A549 (cell line): ENCODE measurements around the gene USP32. TPM values are rescaled to one million over a fixed set of nuclear protein-coding genes. Genes with fewer than 3 reads are reported as not detected.

ENCODE experiments used
- ATAC-seq, 2 experiments: fragments of 200-7000 bp in 1 of 2; fragments of >200 bp in 1 of 2; cut with Nextera tagmentation in 1 of 2; cut with Tn5 transposase in 1 of 2; 3 replicates each; pipeline versions ENCODE4 v1.8.0 to v1.9.1; 2018 to 2020; ENCODE audit warnings: mild to moderate bottlenecking in 1 of 2, moderate library complexity in 1 of 2
- CTCF ChIA-PET: fragments of 300-600 bp; sonication (Branson Sonifier 250); formaldehyde crosslinking; extraction: SDS; loops from one replicate; lab custom pipeline; 2021; ENCODE audit warnings: antibody characterized with exemption, inconsistent platforms; lab: Yijun Ruan, JAX
- POLR2A ChIA-PET: fragments of 350-600 bp; formaldehyde crosslinking; extraction: SDS; loops from one replicate; lab custom pipeline; 2021; ENCODE audit warnings: antibody characterized with exemption, inconsistent platforms; lab: Yijun Ruan, JAX
- DNase-seq, 2 experiments: peaks; one replicate each; pipeline versions ENCODE4 v3.0.0 to v3.0.0-alpha.2; 2011 to 2016; ENCODE audit warnings: low read depth in 1 of 2, low spot score in 1 of 2
- FAIRE-seq: peaks from 2 replicates; lab custom pipeline; 2011; peaks lifted over from hg19 to GRCh38; lab: Jason Lieb, UNC
- H3K27ac ChIP-seq, 2 experiments: fragments of >200 bp; sonication (Bioruptor Twin); formaldehyde crosslinking; 3 replicates each; pipeline ENCODE4 v1.5.1; 2016 to 2017
- H3K4me1 ChIP-seq: fragments of >200 bp; sonication (Bioruptor Twin); formaldehyde crosslinking; 3 replicates; pipeline ENCODE4 v1.6.1; 2016
- H3K4me2 ChIP-seq: fragments of >200 bp; sonication (Bioruptor Twin); formaldehyde crosslinking; 3 replicates; pipeline ENCODE4 v1.6.1; 2016
- H3K4me3 ChIP-seq: fragments of >200 bp; sonication (Bioruptor Twin); formaldehyde crosslinking; 3 replicates; pipeline ENCODE4 v1.5.1; 2016
- H3K9me3 ChIP-seq: fragments of >200 bp; sonication (Bioruptor Twin); formaldehyde crosslinking; 3 replicates; pipeline ENCODE4 v1.6.1; 2016
- BHLHE40 ChIP-seq: IDR thresholded peaks from 2 replicates; pipeline ENCODE4 v1.6.1; 2012; ENCODE audit warnings: low read depth, low read length, inconsistent platforms
- CBX8 ChIP-seq: fragments of 200-600 bp; sonication (generic); IDR thresholded peaks from 2 replicates; pipeline ENCODE4 v1.6.1; 2016
- CHD2 ChIP-seq: fragments of 150-350 bp; IDR thresholded peaks from 2 replicates; pipeline ENCODE4 v1.6.1; 2014; ENCODE audit warnings: low read length; ENCODE audit not compliant: partially characterized antibody
- EP300 ChIP-seq, 2 experiments: fragments of >200 bp; sonication (Bioruptor Twin); formaldehyde crosslinking; IDR thresholded peaks; 2 replicates in 1 of 2; 3 replicates in 1 of 2; pipeline ENCODE4 v1.6.1; 2016 to 2017
- FOSB ChIP-seq: fragments of 250-450 bp; sonication (Bioruptor Pico); IDR thresholded peaks from 2 replicates; pipeline ENCODE4 v1.5.0; 2020; ENCODE audit warnings: mild to moderate bottlenecking, moderate library complexity
- GATA3 ChIP-seq: IDR thresholded peaks from 2 replicates; pipeline ENCODE4 v1.6.1; 2012; ENCODE audit warnings: borderline replicate concordance
- HDAC2 ChIP-seq: fragments of 200-600 bp; sonication (generic); IDR thresholded peaks from 2 replicates; pipeline ENCODE4 v1.6.1; 2016
- HOXB13 ChIP-seq: fragments of 250-450 bp; sonication (Bioruptor Pico); IDR thresholded peaks from 2 replicates; pipeline ENCODE4 v1.5.0; 2020; ENCODE audit warnings: low read depth, mild to moderate bottlenecking, moderate library complexity
- HOXB5 ChIP-seq: fragments of 250-450 bp; sonication (Bioruptor Pico); IDR thresholded peaks from 2 replicates; pipeline ENCODE4 v1.5.0; 2020; ENCODE audit warnings: mild to moderate bottlenecking, moderate library complexity
- JUNB ChIP-seq: fragments of >200 bp; sonication (Bioruptor Twin); formaldehyde crosslinking; IDR thresholded peaks from 2 replicates; pipeline ENCODE4 v1.6.1; 2016
- KDM1A ChIP-seq: fragments of 200-600 bp; sonication (generic); IDR thresholded peaks from 2 replicates; pipeline ENCODE4 v1.6.1; 2016; ENCODE audit warnings: low read depth, mild to moderate bottlenecking
- KDM5A ChIP-seq: fragments of 200-600 bp; sonication (generic); IDR thresholded peaks from 2 replicates; pipeline ENCODE4 v1.6.1; 2016; ENCODE audit warnings: antibody characterized with exemption, mild to moderate bottlenecking
- MAZ ChIP-seq: fragments of 150-350 bp; IDR thresholded peaks from 2 replicates; pipeline ENCODE4 v1.6.1; 2014; ENCODE audit warnings: antibody characterized with exemption, low read depth, low read length, borderline replicate concordance
- MYC ChIP-seq: IDR thresholded peaks from 2 replicates; pipeline ENCODE4 v1.6.1; 2012; ENCODE audit warnings: mild to moderate bottlenecking, inconsistent platforms, low read length, improper control_type of control experiment, borderline replicate concordance
- NFE2L2 ChIP-seq: fragments of 150-350 bp; conservative IDR thresholded peaks from 2 replicates; pipeline ENCODE4 v1.6.1; 2014; ENCODE audit warnings: low read length
- NPAS2 ChIP-seq: fragments of 250-450 bp; sonication (Bioruptor Pico); IDR thresholded peaks from 2 replicates; pipeline ENCODE4 v1.8.0; 2022; ENCODE audit warnings: mild to moderate bottlenecking, moderate library complexity, borderline replicate concordance
- POLR2A ChIP-seq: IDR thresholded peaks from 2 replicates; pipeline ENCODE4 v1.6.1; 2012; ENCODE audit warnings: mild to moderate bottlenecking, low read length
- RAD21 ChIP-seq, 2 experiments: fragments of >200 bp in 1 of 2; sonication (Bioruptor Twin) in 1 of 2; formaldehyde crosslinking in 1 of 2; IDR thresholded peaks in 1 of 2; conservative IDR thresholded peaks in 1 of 2; 2 replicates in 1 of 2; 3 replicates in 1 of 2; pipeline ENCODE4 v1.6.1; 2012 to 2018; ENCODE audit warnings: inconsistent platforms in 1 of 2
- RARB ChIP-seq: fragments of 250-450 bp; sonication (Bioruptor Pico); IDR thresholded peaks from 2 replicates; pipeline ENCODE4 v1.8.0; 2021; ENCODE audit warnings: mild to moderate bottlenecking, moderate library complexity
- RCOR1 ChIP-seq: fragments of 150-350 bp; IDR thresholded peaks from 2 replicates; pipeline ENCODE4 v1.6.1; 2014; ENCODE audit warnings: antibody characterized with exemption, low read length, low read depth
- SMC3 ChIP-seq: fragments of >200 bp; sonication (Bioruptor Twin); formaldehyde crosslinking; IDR thresholded peaks from 3 replicates; pipeline ENCODE4 v1.6.1; 2018; ENCODE audit warnings: inconsistent platforms
- TFCP2L1 ChIP-seq: fragments of 250-450 bp; sonication (Bioruptor Pico); IDR thresholded peaks from 2 replicates; pipeline ENCODE4 v1.5.0; 2021; ENCODE audit warnings: mild to moderate bottlenecking
- ZFP36 ChIP-seq: fragments of 450-650 bp; IDR thresholded peaks from 2 replicates; pipeline ENCODE4 v1.6.1; 2014; ENCODE audit warnings: borderline replicate concordance; ENCODE audit not compliant: partially characterized antibody
- ZNF302 ChIP-seq: fragments of 250-450 bp; sonication (Bioruptor Pico); IDR thresholded peaks from 2 replicates; pipeline ENCODE4 v1.9.0; 2021; ENCODE audit warnings: inconsistent platforms, mild to moderate bottlenecking, moderate library complexity
- WGBS: methylation state at CpG from one replicate; pipeline ENCODE4 v1.1.6; 2017; ENCODE audit errors: missing lambda C conversion rate; 5-methylcytosine and 5-hydroxymethylcytosine counted together
- polyA plus RNA-seq, 4 experiments: library from polyadenylated mRNA; depleted of rRNA in 3 of 4; stranded (reverse); fragments of >200 nt; fragmentation: RNase III in 1 of 4; extraction: RNeasy Plus Mini Kit Qiagen cat#74134 plus additional on column Dnase treatment in 1 of 4; gene quantifications; 2 replicates in 3 of 4; 3 replicates in 1 of 4; pipeline ENCODE4 v1.2.3, GENCODE V29; 2011 to 2017
- TF ChIP-seq, protein P1 (sequence below): fragments of >200 bp; sonication (Bioruptor Twin); formaldehyde crosslinking; IDR thresholded peaks from 3 replicates; pipeline ENCODE4 v1.5.1; 2016
- TF ChIP-seq, protein P2 (sequence below): fragments of 450-650 bp; IDR thresholded peaks from 2 replicates; pipeline ENCODE4 v1.6.1; 2014; ENCODE audit warnings: antibody characterized with exemption
- TF ChIP-seq, protein P3 (sequence below): fragments of >200 bp; sonication (Bioruptor Twin); formaldehyde crosslinking; IDR thresholded peaks from 3 replicates; pipeline ENCODE4 v1.6.1; 2016
- TF ChIP-seq, protein P4 (sequence below): fragments of >200 bp; sonication (Bioruptor Twin); formaldehyde crosslinking; IDR thresholded peaks from 2 replicates; pipeline ENCODE4 v1.6.1; 2016

Gene USP32
- polyA plus RNA-seq, 2 of the 4 experiments (the other 2 are of a cell fraction), result 35.4 to 52.2 TPM

DNA sequence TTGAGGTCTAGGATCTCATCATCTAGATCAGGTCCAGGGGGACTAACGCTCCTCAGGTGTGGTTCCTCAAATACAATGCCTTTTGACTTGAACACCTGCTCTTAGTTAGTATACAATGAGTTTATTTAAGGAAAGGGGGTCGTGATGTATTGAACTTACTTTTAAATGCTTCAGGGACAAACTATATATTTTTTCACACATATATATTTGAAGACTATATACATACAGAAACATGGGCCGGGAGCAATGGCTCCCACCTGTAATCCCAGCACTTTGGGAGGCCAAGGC lies 11.5 kb upstream of the USP32 start:
- ATAC-seq (no peak), DNase-seq (no peak), FAIRE-seq (no peak)
- ChIA-PET CTCF (interaction anchor here (0.9 to 1.3 kb wide), 2 partner anchors 11 to 18 kb away, joined by 3 read pairs; partner anchors contain the start of gene USP32), POLR2A (no interaction called here)
- TF ChIP-seq, protein P1, sequence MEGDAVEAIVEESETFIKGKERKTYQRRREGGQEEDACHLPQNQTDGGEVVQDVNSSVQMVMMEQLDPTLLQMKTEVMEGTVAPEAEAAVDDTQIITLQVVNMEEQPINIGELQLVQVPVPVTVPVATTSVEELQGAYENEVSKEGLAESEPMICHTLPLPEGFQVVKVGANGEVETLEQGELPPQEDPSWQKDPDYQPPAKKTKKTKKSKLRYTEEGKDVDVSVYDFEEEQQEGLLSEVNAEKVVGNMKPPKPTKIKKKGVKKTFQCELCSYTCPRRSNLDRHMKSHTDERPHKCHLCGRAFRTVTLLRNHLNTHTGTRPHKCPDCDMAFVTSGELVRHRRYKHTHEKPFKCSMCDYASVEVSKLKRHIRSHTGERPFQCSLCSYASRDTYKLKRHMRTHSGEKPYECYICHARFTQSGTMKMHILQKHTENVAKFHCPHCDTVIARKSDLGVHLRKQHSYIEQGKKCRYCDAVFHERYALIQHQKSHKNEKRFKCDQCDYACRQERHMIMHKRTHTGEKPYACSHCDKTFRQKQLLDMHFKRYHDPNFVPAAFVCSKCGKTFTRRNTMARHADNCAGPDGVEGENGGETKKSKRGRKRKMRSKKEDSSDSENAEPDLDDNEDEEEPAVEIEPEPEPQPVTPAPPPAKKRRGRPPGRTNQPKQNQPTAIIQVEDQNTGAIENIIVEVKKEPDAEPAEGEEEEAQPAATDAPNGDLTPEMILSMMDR, result no peak
- TF ChIP-seq JUNB (no peak), NFE2L2 (no peak), RCOR1 (no peak), POLR2A (no peak), SMC3 (no peak), CHD2 (no peak), RARB (no peak), ZNF302 (CRISPR knock-in tag) (no peak), RAD21 (conservative IDR thresholded peaks at IDR 0.05 in 1 of 2, IDR thresholded peaks at IDR 0.05 in 1 of 2) (no peak), HOXB5 (CRISPR knock-in tag) (no peak), MAZ (no peak), FOSB (CRISPR knock-in tag) (no peak), HOXB13 (CRISPR knock-in tag) (no peak), TFCP2L1 (CRISPR knock-in tag) (no peak), EP300 (IDR thresholded peaks at IDR 0.05) (no peak)
- TF ChIP-seq, protein P2, sequence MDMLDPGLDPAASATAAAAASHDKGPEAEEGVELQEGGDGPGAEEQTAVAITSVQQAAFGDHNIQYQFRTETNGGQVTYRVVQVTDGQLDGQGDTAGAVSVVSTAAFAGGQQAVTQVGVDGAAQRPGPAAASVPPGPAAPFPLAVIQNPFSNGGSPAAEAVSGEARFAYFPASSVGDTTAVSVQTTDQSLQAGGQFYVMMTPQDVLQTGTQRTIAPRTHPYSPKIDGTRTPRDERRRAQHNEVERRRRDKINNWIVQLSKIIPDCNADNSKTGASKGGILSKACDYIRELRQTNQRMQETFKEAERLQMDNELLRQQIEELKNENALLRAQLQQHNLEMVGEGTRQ, result no peak
- TF ChIP-seq, protein P3, sequence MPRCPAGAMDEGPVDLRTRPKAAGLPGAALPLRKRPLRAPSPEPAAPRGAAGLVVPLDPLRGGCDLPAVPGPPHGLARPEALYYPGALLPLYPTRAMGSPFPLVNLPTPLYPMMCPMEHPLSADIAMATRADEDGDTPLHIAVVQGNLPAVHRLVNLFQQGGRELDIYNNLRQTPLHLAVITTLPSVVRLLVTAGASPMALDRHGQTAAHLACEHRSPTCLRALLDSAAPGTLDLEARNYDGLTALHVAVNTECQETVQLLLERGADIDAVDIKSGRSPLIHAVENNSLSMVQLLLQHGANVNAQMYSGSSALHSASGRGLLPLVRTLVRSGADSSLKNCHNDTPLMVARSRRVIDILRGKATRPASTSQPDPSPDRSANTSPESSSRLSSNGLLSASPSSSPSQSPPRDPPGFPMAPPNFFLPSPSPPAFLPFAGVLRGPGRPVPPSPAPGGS, result no peak
- H3K27ac ChIP-seq, result no peak overlapping the region
- H3K4me1 ChIP-seq, result no peaks in the 10 kb centered on the region
- H3K4me3 ChIP-seq, result no peak overlapping the region
- 58% methylated on average over 3 of the region's 3 CpGs for WGBS
- H3K4me2 ChIP-seq, result no peak overlapping the region
- H3K9me3 ChIP-seq, result no peaks in the 10 kb centered on the region

DNA sequence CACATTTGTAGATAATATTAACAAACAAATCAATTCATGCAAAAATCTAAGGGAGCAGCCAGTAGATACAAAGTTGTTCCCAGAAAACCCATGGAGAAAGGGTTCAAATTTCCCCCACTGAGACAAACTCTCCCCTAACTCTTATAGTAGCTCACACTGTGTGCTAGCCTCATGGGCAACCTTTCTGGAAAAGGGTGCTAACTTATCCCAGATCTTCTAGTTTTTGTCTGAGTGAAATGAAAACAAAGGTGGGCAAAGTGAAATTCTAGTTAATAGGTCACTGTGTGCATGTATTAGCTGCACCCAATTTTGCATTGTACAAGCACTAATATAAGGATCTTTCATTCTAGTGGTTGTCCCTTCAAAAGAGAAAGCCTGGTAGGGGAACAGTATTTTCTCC lies 9.9 kb upstream of the USP32 start:
- CTCF ChIA-PET, result interaction anchor here (0.6 to 4.2 kb wide), 3 partner anchors 20 to 176 kb away, joined by 3 to 22 read pairs (median 4); partner anchors contain the start of gene CHCT1
- ATAC-seq, result no peak
- H3K4me2 ChIP-seq, result no peak overlapping the region
- TF ChIP-seq ZFP36, result no peak
- TF ChIP-seq, protein P4, sequence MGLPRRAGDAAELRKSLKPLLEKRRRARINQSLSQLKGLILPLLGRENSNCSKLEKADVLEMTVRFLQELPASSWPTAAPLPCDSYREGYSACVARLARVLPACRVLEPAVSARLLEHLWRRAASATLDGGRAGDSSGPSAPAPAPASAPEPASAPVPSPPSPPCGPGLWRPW, result no peak
- no peak for TF ChIP-seq MYC
- TF ChIP-seq NPAS2 (CRISPR knock-in tag), result no peak
- TF ChIP-seq KDM1A, result no peak
- TF ChIP-seq, protein P3, result no peak
- no peak for TF ChIP-seq HOXB5 (CRISPR knock-in tag)
- TF ChIP-seq KDM5A, result no peak
- TF ChIP-seq, protein P1, result no peak
- TF ChIP-seq BHLHE40, result no peak
- TF ChIP-seq RCOR1, result no peak
- no peak for TF ChIP-seq GATA3
- no peak for TF ChIP-seq CBX8
- no peak for TF ChIP-seq HDAC2
- no peak overlapping the region for H3K27ac ChIP-seq
- POLR2A ChIA-PET, result no interaction called here
- DNase-seq, result no peak
- no peak for FAIRE-seq
- no peaks in the 10 kb centered on the region for H3K4me1 ChIP-seq
- no peaks in the 10 kb centered on the region for H3K9me3 ChIP-seq
- H3K4me3 ChIP-seq, result no peak overlapping the region
